Heart right ventricle (tissue), 16 donors: Measurements from ENCODE around the gene NECTIN1. TPM values are rescaled to one million over a fixed set of nuclear protein-coding genes. Genes with fewer than 3 reads are reported as not detected.

Experiments
- ATAC-seq, 8 donors: fragments of 200-7000 bp; cut with Tn5 transposase; one replicate each; pipeline ENCODE4 v1.9.1; 2020; ENCODE audit warnings: mild to moderate bottlenecking in 8 of 8, moderate library complexity in 8 of 8, moderate number of reproducible peaks in 1 of 8
- DNase-seq, 2 donors: peaks; one replicate each; pipeline ENCODE4 v3.0.0-alpha.2; 2020
- H3K27ac ChIP-seq, 10 donors: fragments of 200-600 bp; sonication (generic) in 2 of 10; one replicate each; pipeline versions ENCODE4 v1.5.0 to v1.8.0; 2020 to 2022; ENCODE audit warnings: mild to moderate bottlenecking in 3 of 10
- H3K27me3 ChIP-seq, 7 donors: fragments of 200-600 bp; one replicate each; pipeline ENCODE4 v1.8.0; 2021 to 2022; ENCODE audit warnings: mild to moderate bottlenecking in 2 of 7
- H3K36me3 ChIP-seq, 9 donors: fragments of 200-600 bp; sonication (generic) in 1 of 9; one replicate each; pipeline versions ENCODE4 v1.5.0 to v1.8.0; 2020 to 2022; ENCODE audit warnings: mild to moderate bottlenecking in 2 of 9
- H3K4me1 ChIP-seq, 9 donors: fragments of 200-600 bp; sonication (generic) in 1 of 9; one replicate each; pipeline versions ENCODE4 v1.5.0 to v1.8.0; 2020 to 2022; ENCODE audit warnings: mild to moderate bottlenecking in 4 of 9
- H3K4me3 ChIP-seq, 10 donors: fragments of 200-600 bp; sonication (generic) in 2 of 10; one replicate each; pipeline versions ENCODE4 v1.5.0 to v1.8.0; 2020 to 2022; ENCODE audit warnings: mild to moderate bottlenecking in 7 of 10, moderate library complexity in 2 of 10
- H3K9me3 ChIP-seq, 11 donors: fragments of 200-600 bp in 10 of 11; sonication (generic) in 2 of 11; one replicate each; pipeline versions ENCODE4 v1.5.0 to v1.8.0; 2013 to 2022; ENCODE audit warnings: mild to moderate bottlenecking in 2 of 11, control low read depth in 1 of 11, moderate library complexity in 1 of 11
- CTCF ChIP-seq, 9 donors: fragments of 200-600 bp; sonication (generic) in 2 of 9; IDR thresholded peaks; one replicate each; pipeline versions ENCODE4 v1.5.0 to v1.8.0; 2021 to 2022; ENCODE audit warnings: antibody characterized with exemption in 9 of 9, mild to moderate bottlenecking in 5 of 9, moderate library complexity in 1 of 9
- WGBS, 2 donors: extraction: QIAGEN DNeasy Blood & Tissue Kit; methylation state at CpG; one replicate each; pipeline ENCODE4 v1.1.7; 2013; ENCODE audit warnings: inconsistent platforms in 1 of 2; 5-methylcytosine and 5-hydroxymethylcytosine counted together
- intact Hi-C, 10 donors: fragments of 100-400 bp; cut with DNase I; formaldehyde crosslinking; loops; one replicate each; pipeline versions ENCODE4 v1.11.1 to v1.14.2; 2022
- polyA plus RNA-seq, 2 donors: library from polyadenylated mRNA; stranded (reverse); fragments of 200-250 nt; gene quantifications; one replicate each; pipeline ENCODE4 v1.2.3, GENCODE V29; 2013
- total RNA-seq, 10 donors: library from RNA; stranded (reverse); fragmentation: NEBNext Ultra II Directional in 3 of 10; extraction: Animal tissue kit (Norgen Biotek cat#: 25700) in 3 of 10; gene quantifications; one replicate each; pipeline versions ENCODE4 v1.2.1 to v1.2.4, GENCODE V29; 2021 to 2023
- donor health status: Arrhythmogenic right ventricular cardiomyopathy.
- donor health status: ischemic (EF 13 %, LVEDD 7.1; RV severe dilation, severe dysfunction).
- donor health status: healthy with polysubstance abuse.
- donor health status: DM: no; HTN: yes; CAD: no.
- donor health status: DM: no; HTN: no; CAD: no.
- donor health status: ischemic (EF 25% LVEDD 6.9; RV normal size, moderate dysfunction).
- donor health status: ischemic (EF 25% LVEDD 5.7; RV mildly dilated, moderate dysfunction).
- donor health status: healthy.
- donor health status: DM: yes; HTN: yes; CAD: no.
- donor health status: Ischemic cardiomyopathy.
- donor health status: ischemic (EF 35%, LVEDD 5.7; RV mildly dilated, moderate dysfunction).
- donor health status: nonischemic (EF 11% LVEDD 7.7; RV severe dilation, severe dysfunction).
- donor health status: DM: yes; HTN: yes; CAD: no.
- donor health status: PGD.
- donor health status: ischemic (EF 29% LVEDD 5.4; RV normal size, mild dysfunction).
- donor health status: nonischemic (EF 23%, LVEDD 6.1; RV moderate dilation, normal function).

Gene NECTIN1
- total and polyA plus RNA-seq, 12 donors, result 4.0 to 22.8 (median 10.4) TPM

GRCh38 chr11:119671561-119672015 lies 57.4 kb downstream of the NECTIN1 start:
- intact Hi-C loops, result loop anchor here in 1 of 10 donors (5.0 kb wide), 1 partner anchor 56 kb away; the partner anchor contains the start of gene NECTIN1
- peak; percentile 21 to 86 (median 73) for ATAC-seq
- Histone ChIP-seq H3K27me3 (no peaks in the 10 kb centered on the region), H3K36me3 (peaks cover 0 to 32% (median 0%) of the 10 kb centered on the region in 9 donors), H3K4me1 (peaks cover 8 to 46% (median 31%) of the 10 kb centered on the region in 9 donors), H3K9me3 (no peaks in the 10 kb centered on the region), H3K27ac (peak overlapping the region in 6 of 10 donors; percentile 46 to 70 (median 56)), H3K4me3 (no peak overlapping the region)
- DNase-seq, result peak; percentile 57 to 63
- 37 to 59% methylated on average over 12 of the region's 12 CpGs for WGBS, 2 donors
- no peak for TF ChIP-seq CTCF (IDR thresholded peaks at IDR 0.05)

DNA sequence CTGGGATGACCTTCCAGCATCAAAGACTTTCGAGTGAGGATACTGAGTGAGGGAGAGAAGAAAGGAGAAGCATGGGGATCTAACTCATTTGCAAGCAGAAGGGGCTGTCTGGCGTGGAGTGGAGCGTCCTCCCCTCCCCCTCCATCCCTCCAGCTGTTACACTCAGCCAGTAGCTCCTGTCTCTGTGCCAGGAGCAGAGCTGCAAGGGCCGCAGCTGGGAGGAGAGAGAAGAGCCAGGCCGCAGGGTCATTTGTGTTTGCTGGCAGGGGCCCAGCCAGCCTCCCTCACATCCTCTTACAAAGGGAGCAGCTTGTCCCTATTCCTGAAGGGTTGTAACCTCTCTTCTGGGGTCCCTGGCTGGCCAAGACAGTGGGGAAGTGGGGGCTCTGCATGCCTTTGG lies 57.9 kb downstream of the NECTIN1 start:
- intact Hi-C loops, result loop anchor here in 1 of 10 donors (5.0 kb wide), 1 partner anchor 56 kb away; the partner anchor contains the start of gene NECTIN1
- 27 to 38% methylated on average over 5 of the region's 5 CpGs for WGBS, 2 donors

DNA sequence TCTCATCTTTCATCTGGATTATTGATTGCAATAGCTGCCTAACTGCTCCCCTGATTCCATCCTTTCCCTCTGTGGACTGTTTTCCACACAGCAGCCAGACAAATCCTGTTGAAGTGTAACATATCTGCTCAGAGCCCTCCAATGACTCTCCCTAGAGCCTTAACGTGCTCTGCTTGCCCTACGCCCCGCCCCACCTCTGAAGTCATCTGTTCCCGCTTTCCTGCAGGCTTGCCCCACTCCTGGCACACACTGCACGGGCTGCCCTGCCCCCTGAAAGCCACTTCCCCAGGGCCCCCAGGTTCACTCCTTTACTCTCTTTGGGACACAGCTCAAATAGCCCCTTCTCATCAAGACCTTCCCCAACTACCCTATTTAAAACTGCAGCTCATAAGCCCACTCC lies 59.5 kb downstream of the NECTIN1 start:
- H3K27me3 ChIP-seq, result no peaks in the 10 kb centered on the region
- intact Hi-C loops, result loop anchor here (5.0 to 10.0 kb wide), 10 partner anchors 53 to 555 kb away; partner anchors contain the start of gene NECTIN1 (in 2 of the 10)
- no peak overlapping the region for H3K27ac ChIP-seq
- ATAC-seq (no peak), DNase-seq (no peak)
- H3K9me3 ChIP-seq, result no peaks in the 10 kb centered on the region
- H3K36me3 ChIP-seq, result peaks cover 0 to 12% (median 0%) of the 10 kb centered on the region in 9 donors
- no peak overlapping the region for H3K4me3 ChIP-seq
- peaks cover 8 to 45% (median 38%) of the 10 kb centered on the region in 9 donors for H3K4me1 ChIP-seq
- 79 to 85% methylated on average over 5 of the region's 5 CpGs for WGBS, 2 donors
- no peak for TF ChIP-seq CTCF (IDR thresholded peaks at IDR 0.05)

More for the DNA sequence above, 57.9 kb downstream of the NECTIN1 start:
- DNase-seq (peak; percentile 85 to 87), ATAC-seq (peak; percentile 53 to 86 (median 76))
- Histone ChIP-seq H3K27ac (peak overlapping the region in 6 of 10 donors; percentile 46 to 70 (median 56)), H3K4me1 (peaks cover 8 to 46% (median 37%) of the 10 kb centered on the region in 9 donors), H3K9me3 (no peaks in the 10 kb centered on the region), H3K27me3 (no peaks in the 10 kb centered on the region), H3K4me3 (no peak overlapping the region), H3K36me3 (peaks cover 0 to 27% (median 0%) of the 10 kb centered on the region in 9 donors)
- no peak for TF ChIP-seq CTCF (IDR thresholded peaks at IDR 0.05)

DNA sequence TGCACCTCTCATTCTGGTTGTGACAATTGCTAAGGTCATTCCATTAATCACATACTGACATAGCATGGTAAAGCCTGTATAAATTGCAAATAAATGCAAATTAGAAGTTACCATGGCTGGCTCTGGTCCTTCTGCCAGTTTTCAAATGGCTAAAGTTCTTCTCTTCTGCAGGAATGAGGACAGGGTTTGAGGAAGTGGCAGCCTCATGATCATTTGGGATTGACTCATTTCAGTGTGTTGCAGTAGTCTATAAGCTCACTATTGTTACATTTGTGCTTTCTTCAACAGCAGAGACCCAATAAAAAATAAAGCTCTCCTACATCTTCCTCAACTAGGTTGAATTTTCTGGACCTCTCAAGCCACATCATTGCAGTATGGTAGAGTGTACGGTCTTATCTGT lies 60.3 kb downstream of the NECTIN1 start:
- no peak for ATAC-seq
- TF ChIP-seq CTCF (IDR thresholded peaks at IDR 0.05), result no peak
- Histone ChIP-seq H3K27me3 (no peaks in the 10 kb centered on the region), H3K36me3 (peaks cover 0 to 4% (median 0%) of the 10 kb centered on the region in 9 donors), H3K4me3 (no peak overlapping the region), H3K4me1 (peaks cover 8 to 44% (median 36%) of the 10 kb centered on the region in 9 donors), H3K27ac (no peak overlapping the region), H3K9me3 (no peaks in the 10 kb centered on the region)
- no peak for DNase-seq
- intact Hi-C loops, result loop anchor here (5.0 to 10.0 kb wide), 10 partner anchors 54 to 556 kb away; partner anchors contain the start of gene NECTIN1 (in 2 of the 10)
- WGBS, 2 donors, result 91 to 92% methylated on average over 1 of the region's 1 CpG
